Adrenal gland (tissue), 5 donors: ENCODE results near the gene PDCD10.

Experiments used
- POLR2A ChIP-seq, 2 donors: fragments of 450-650 bp; IDR thresholded peaks; one replicate each; pipeline ENCODE4 v1.6.1; 2017; ENCODE audit warnings: antibody characterized with exemption in 2 of 2, mild to moderate bottlenecking in 2 of 2, moderate library complexity in 1 of 2
- TF ChIP-seq, protein P1 (sequence below), 6 experiments: fragments of 450-650 bp in 4 of 6; fragments of 200-600 bp in 2 of 6; sonication (generic) in 1 of 6; IDR thresholded peaks; 1 replicate in 5 of 6; 2 replicates in 1 of 6; pipeline versions ENCODE4 v1.5.1 to v1.8.0; 2016 to 2021; ENCODE audit warnings: antibody characterized with exemption in 6 of 6, mild to moderate bottlenecking in 2 of 6, moderate library complexity in 1 of 6
- donor health status: DM: no; HTN: no; CAD: no.

- TF ChIP-seq, protein P1, sequence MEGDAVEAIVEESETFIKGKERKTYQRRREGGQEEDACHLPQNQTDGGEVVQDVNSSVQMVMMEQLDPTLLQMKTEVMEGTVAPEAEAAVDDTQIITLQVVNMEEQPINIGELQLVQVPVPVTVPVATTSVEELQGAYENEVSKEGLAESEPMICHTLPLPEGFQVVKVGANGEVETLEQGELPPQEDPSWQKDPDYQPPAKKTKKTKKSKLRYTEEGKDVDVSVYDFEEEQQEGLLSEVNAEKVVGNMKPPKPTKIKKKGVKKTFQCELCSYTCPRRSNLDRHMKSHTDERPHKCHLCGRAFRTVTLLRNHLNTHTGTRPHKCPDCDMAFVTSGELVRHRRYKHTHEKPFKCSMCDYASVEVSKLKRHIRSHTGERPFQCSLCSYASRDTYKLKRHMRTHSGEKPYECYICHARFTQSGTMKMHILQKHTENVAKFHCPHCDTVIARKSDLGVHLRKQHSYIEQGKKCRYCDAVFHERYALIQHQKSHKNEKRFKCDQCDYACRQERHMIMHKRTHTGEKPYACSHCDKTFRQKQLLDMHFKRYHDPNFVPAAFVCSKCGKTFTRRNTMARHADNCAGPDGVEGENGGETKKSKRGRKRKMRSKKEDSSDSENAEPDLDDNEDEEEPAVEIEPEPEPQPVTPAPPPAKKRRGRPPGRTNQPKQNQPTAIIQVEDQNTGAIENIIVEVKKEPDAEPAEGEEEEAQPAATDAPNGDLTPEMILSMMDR (IDR thresholded peaks at IDR 0.05) = peak in 1 of 6 experiments; percentile 27
- TF ChIP-seq POLR2A (IDR thresholded peaks at IDR 0.05) = peak; percentile 36 to 84
These were observed at the start of gene PDCD10 for GRCh38 chr3:167734498-167735232.
